ENCODE results near the gene HPX. TPM values are rescaled to one million over a fixed set of nuclear protein-coding genes. Genes with fewer than 3 reads are reported as not detected.

The HPX gene
- polyA plus RNA-seq, 3 donors: 0.40 TPM; not detected in 2

DNA sequence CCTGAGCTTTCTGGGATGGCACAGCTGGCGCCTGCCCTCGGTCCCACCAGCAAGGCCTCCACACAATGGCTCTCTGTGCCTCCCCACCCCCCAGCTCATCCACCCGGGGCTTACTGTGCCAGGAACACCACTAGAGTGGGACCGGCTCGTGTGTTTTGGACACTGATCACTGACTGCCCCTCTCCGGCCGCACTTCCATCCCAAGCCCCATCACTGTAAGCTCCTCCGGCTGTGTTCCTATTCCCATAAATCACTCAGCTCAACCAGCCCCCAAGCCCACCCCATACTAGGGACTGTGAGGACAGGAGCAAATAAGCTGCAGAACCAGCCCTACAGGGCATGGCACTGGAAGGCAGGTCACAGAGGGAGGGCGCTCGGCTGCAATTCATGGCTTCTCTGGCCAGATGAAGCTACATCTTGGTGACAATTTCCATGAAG is 29.2 kb downstream of the HPX start:
- Mint-ChIP-seq H3K4me1 (no peaks in the 10 kb centered on the region), H3K27ac (no peak overlapping the region), H3K4me3 (no peak overlapping the region), H3K9me3 (no peaks in the 10 kb centered on the region), H3K27me3 (ENCODE audit: low read depth in 3 of 3) (peaks cover 0 to 3% (median 2%) of the 10 kb centered on the region in 3 donors), H3K36me3 (no peaks in the 10 kb centered on the region)
- Histone ChIP-seq H3K4me1 (ENCODE audit: control insufficient read depth in 1 of 2, insufficient read depth in 2 of 2, low read length in 2 of 2) (peaks cover 20 to 21% of the 10 kb centered on the region in 2 donors), H3K9ac (ENCODE audit: insufficient read depth, low read length, poor library complexity, severe bottlenecking) (no peak overlapping the region), H3K27ac (ENCODE audit: low read depth in 1 of 2, low read length in 2 of 2) (no peak overlapping the region), H2AFZ (ENCODE audit: insufficient read depth, low read depth, low read length, poor library complexity, severe bottlenecking) (no peak overlapping the region), H3K36me3 (replicated peaks in 1 of 2; ENCODE audit: control insufficient read depth in 1 of 2, insufficient read depth in 2 of 2, low read length in 2 of 2) (no peaks in the 10 kb centered on the region), H4K20me1 (ENCODE audit: insufficient read depth, low read length) (no peaks in the 10 kb centered on the region), H3K9me3 (replicated peaks in 1 of 2; ENCODE audit: control insufficient read depth in 1 of 2, insufficient read depth in 1 of 2, low read length in 2 of 2) (no peaks in the 10 kb centered on the region), H3K4me3 (replicated peaks in 1 of 3; ENCODE audit: low read depth in 2 of 3, low read length in 3 of 3) (no peak overlapping the region), H3K79me2 (ENCODE audit: insufficient read depth, low read length) (no peaks in the 10 kb centered on the region), H3K4me2 (replicated peaks; ENCODE audit: extremely low read depth, low read length, poor library complexity, severe bottlenecking) (no peak overlapping the region), H3K27me3 (ENCODE audit: control insufficient read depth in 2 of 2, insufficient read depth in 2 of 2, low read length in 2 of 2) (no peaks in the 10 kb centered on the region)
- DNase-seq: no peak
- intact Hi-C loops (cut with micrococcal nuclease): no loop called here
- TF ChIP-seq, protein P1, sequence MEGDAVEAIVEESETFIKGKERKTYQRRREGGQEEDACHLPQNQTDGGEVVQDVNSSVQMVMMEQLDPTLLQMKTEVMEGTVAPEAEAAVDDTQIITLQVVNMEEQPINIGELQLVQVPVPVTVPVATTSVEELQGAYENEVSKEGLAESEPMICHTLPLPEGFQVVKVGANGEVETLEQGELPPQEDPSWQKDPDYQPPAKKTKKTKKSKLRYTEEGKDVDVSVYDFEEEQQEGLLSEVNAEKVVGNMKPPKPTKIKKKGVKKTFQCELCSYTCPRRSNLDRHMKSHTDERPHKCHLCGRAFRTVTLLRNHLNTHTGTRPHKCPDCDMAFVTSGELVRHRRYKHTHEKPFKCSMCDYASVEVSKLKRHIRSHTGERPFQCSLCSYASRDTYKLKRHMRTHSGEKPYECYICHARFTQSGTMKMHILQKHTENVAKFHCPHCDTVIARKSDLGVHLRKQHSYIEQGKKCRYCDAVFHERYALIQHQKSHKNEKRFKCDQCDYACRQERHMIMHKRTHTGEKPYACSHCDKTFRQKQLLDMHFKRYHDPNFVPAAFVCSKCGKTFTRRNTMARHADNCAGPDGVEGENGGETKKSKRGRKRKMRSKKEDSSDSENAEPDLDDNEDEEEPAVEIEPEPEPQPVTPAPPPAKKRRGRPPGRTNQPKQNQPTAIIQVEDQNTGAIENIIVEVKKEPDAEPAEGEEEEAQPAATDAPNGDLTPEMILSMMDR (IDR thresholded peaks at IDR 0.05): no peak
- 96% methylated on average over 10 of the region's 10 CpGs for WGBS (ENCODE audit: insufficient coverage)

- H3K79me2 ChIP-seq (ENCODE audit: insufficient read depth, low read length): no peaks in the 10 kb centered on the region
- intact Hi-C loops (cut with micrococcal nuclease): no loop called here
- no peaks in the 10 kb centered on the region for H3K9me3 Mint-ChIP-seq
Observed at GRCh38 chr11:6410695-6411430, 29.9 kb downstream of the HPX start.

More at GRCh38 chr11:6410695-6411430, 29.9 kb downstream of the HPX start:
- no peaks in the 10 kb centered on the region for H3K9me3 ChIP-seq (replicated peaks in 1 of 2; ENCODE audit: control insufficient read depth in 1 of 2, insufficient read depth in 1 of 2, low read length in 2 of 2)
- WGBS (ENCODE audit: insufficient coverage): over 99% methylated on average over 23 of the region's 23 CpGs
- no peaks in the 10 kb centered on the region for H3K36me3 ChIP-seq (replicated peaks in 1 of 2; ENCODE audit: control insufficient read depth in 1 of 2, insufficient read depth in 2 of 2, low read length in 2 of 2)
- no peak for DNase-seq
- TF ChIP-seq, protein P1 (IDR thresholded peaks at IDR 0.05): no peak
- Mint-ChIP-seq H3K4me1 (no peaks in the 10 kb centered on the region), H3K4me3 (no peak overlapping the region), H3K36me3 (no peaks in the 10 kb centered on the region), H3K27ac (no peak overlapping the region), H3K27me3 (ENCODE audit: low read depth in 3 of 3) (peaks cover 0 to 3% (median 2%) of the 10 kb centered on the region in 3 donors)
- no peak overlapping the region for H3K4me3 ChIP-seq (replicated peaks in 1 of 3; ENCODE audit: low read depth in 2 of 3, low read length in 3 of 3)
- peaks cover 16% of the 10 kb centered on the region in 2 donors for H3K4me1 ChIP-seq (ENCODE audit: control insufficient read depth in 1 of 2, insufficient read depth in 2 of 2, low read length in 2 of 2)
- H3K27me3 ChIP-seq (ENCODE audit: control insufficient read depth in 2 of 2, insufficient read depth in 2 of 2, low read length in 2 of 2): no peaks in the 10 kb centered on the region
- no peaks in the 10 kb centered on the region for H4K20me1 ChIP-seq (ENCODE audit: insufficient read depth, low read length)
- H3K27ac ChIP-seq (ENCODE audit: low read depth in 1 of 2, low read length in 2 of 2): no peak overlapping the region
- no peak overlapping the region for H2AFZ ChIP-seq (ENCODE audit: insufficient read depth, low read depth, low read length, poor library complexity, severe bottlenecking)
- no peak overlapping the region for H3K4me2 ChIP-seq (replicated peaks; ENCODE audit: extremely low read depth, low read length, poor library complexity, severe bottlenecking)
- no peak overlapping the region for H3K9ac ChIP-seq (ENCODE audit: insufficient read depth, low read length, poor library complexity, severe bottlenecking)

Data from CD14-positive monocyte (primary cell).